HG02943 (cell line): ENCODE measurements around the gene MCU.

ENCODE experiments used
- ATAC-seq: cut with Tn5 transposase; IDR thresholded peaks from one replicate; pipeline ENCODE4 v1.9.1; 2021; ENCODE audit warnings: mild to moderate bottlenecking, low read depth, moderate library complexity; ENCODE audit not compliant: unreplicated experiment

MCU gene

GRCh38 chr10:72828294-72828693, 136.4 kb downstream of the MCU start:
- ATAC-seq: no peak

- ATAC-seq: no peak
Observed at GRCh38 chr10:72830625-72831024, 138.7 kb downstream of the MCU start.

GRCh38 chr10:72831696-72832409, 139.9 kb downstream of the MCU start:
- ATAC-seq: no peak

GRCh38 chr10:72832701-72833100, 140.8 kb downstream of the MCU start:
- no peak for ATAC-seq

GRCh38 chr10:72834183-72834825, 142.4 kb downstream of the MCU start:
- ATAC-seq: no peak

- no peak for ATAC-seq
Observed at GRCh38 chr10:72840319-72840718, 148.4 kb downstream of the MCU start.

GRCh38 chr10:72841487-72841886, 149.5 kb downstream of the MCU start:
- ATAC-seq: no peak

GRCh38 chr10:72842164-72842563, 150.2 kb downstream of the MCU start:
- no peak for ATAC-seq

- no peak for ATAC-seq
Observed at GRCh38 chr10:72846238-72846637, 154.3 kb downstream of the MCU start.

- ATAC-seq: no peak
Observed at GRCh38 chr10:72847681-72848080, 155.7 kb downstream of the MCU start.

GRCh38 chr10:72850861-72851260, 158.9 kb downstream of the MCU start:
- no peak for ATAC-seq

GRCh38 chr10:72851509-72851908, 159.6 kb downstream of the MCU start:
- ATAC-seq: no peak

GRCh38 chr10:72852508-72852907, 160.6 kb downstream of the MCU start:
- no peak for ATAC-seq

GRCh38 chr10:72855129-72855528, 163.2 kb downstream of the MCU start:
- ATAC-seq: no peak

GRCh38 chr10:72855790-72856189, 163.8 kb downstream of the MCU start:
- ATAC-seq: no peak

GRCh38 chr10:72858067-72858466, 166.1 kb downstream of the MCU start:
- no peak for ATAC-seq

- ATAC-seq: no peak
Observed at GRCh38 chr10:72862957-72863356, 171.0 kb downstream of the MCU start.

- no peak for ATAC-seq
Observed at GRCh38 chr10:72875250-72876055, 183.5 kb downstream of the MCU start.

GRCh38 chr10:72879245-72879644, 187.3 kb downstream of the MCU start:
- ATAC-seq: no peak

- no peak for ATAC-seq
Observed at GRCh38 chr10:72881291-72881690, 189.3 kb downstream of the MCU start.

GRCh38 chr10:72883861-72884260, 191.9 kb downstream of the MCU start:
- ATAC-seq: no peak
